Measurements from ENCODE around the gene TTC33.
A peak's percentile ranks its signal among the peaks of the same experiment; 100 is the strongest.

TTC33 gene

GRCh38 chr5:40559306-40559705 lies 196.5 kb downstream of the TTC33 start:
- peaks cover 3% of the 10 kb centered on the region; the same call in 1 of the 2 replicates for H3K27me3 ChIP-seq (ENCODE audit: low read depth)

DNA sequence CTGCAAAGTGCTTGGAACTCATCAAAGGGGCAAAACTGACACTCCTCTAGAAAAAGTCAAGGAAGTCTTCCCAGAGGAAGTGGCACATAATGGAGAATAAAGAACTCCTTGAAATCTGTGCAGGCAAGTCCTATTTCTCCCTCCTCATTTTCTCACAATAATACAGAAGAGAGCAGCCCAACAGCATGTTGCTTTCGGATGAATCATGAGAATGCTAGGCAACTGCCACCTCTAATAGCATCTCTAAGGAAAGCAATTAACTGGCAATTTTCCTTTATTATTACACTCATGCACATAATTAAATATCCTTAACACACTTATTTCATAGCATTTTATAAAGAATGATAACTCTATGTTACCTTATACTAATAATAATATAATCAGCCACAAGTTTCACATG lies 198.3 kb downstream of the TTC33 start:
- in situ Hi-C loops (cut with MboI; ENCODE audit: low sequenced_read_pairs): no loop called here
- H3K27me3 ChIP-seq (ENCODE audit: low read depth): peaks cover 3% of the 10 kb centered on the region; the same call in 1 of the 2 replicates
- DNase-seq (ENCODE audit: low spot score in 2 of 2): no peak

More at GRCh38 chr5:40559306-40559705, 196.5 kb downstream of the TTC33 start:
- H3K4me3 ChIP-seq: no peak overlapping the region
- H3K4me1 ChIP-seq: no peaks in the 10 kb centered on the region
- H3K36me3 ChIP-seq (replicated peaks): no peaks in the 10 kb centered on the region
- in situ Hi-C loops (cut with MboI; ENCODE audit: low sequenced_read_pairs): no loop called here
- no peak for DNase-seq (ENCODE audit: low spot score in 2 of 2)
- H3K9me3 ChIP-seq: no peaks in the 10 kb centered on the region

DNA sequence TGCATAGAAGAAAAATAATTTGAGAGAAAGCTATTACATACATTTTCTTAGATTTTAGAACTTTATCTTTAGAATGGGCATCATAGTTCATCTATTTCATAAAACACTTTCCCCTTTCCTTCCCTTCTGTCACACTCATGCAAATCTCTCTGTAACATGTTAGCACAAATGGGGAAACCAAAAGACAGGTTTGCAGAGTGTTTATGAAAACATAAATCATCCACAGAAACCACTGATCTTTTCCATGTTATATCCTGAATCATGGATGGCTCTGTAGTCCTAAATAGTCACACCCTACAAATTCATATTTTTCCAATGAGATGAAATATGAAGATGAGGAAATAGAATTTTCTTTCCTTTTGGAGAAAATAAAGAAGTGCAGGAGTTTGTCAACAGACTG lies 198.9 kb downstream of the TTC33 start:
- Histone ChIP-seq H3K9me3 (no peaks in the 10 kb centered on the region), H3K36me3 (replicated peaks) (no peaks in the 10 kb centered on the region), H3K4me1 (no peaks in the 10 kb centered on the region), H3K27me3 (ENCODE audit: low read depth) (peaks cover 3% of the 10 kb centered on the region; the same call in 1 of the 2 replicates), H3K4me3 (no peak overlapping the region)
- DNase-seq (ENCODE audit: low spot score in 2 of 2): no peak
- in situ Hi-C loops (cut with MboI; ENCODE audit: low sequenced_read_pairs): no loop called here

More for the DNA sequence above, 198.3 kb downstream of the TTC33 start:
- H3K4me3 ChIP-seq: no peak overlapping the region
- no peaks in the 10 kb centered on the region for H3K4me1 ChIP-seq
- no peaks in the 10 kb centered on the region for H3K9me3 ChIP-seq
- H3K36me3 ChIP-seq (replicated peaks): no peaks in the 10 kb centered on the region

- H3K4me1 ChIP-seq: no peaks in the 10 kb centered on the region
- no peak for DNase-seq (ENCODE audit: low spot score in 2 of 2)
- in situ Hi-C loops (cut with MboI; ENCODE audit: low sequenced_read_pairs): no loop called here
- H3K4me3 ChIP-seq: no peak overlapping the region
- peaks cover 3% of the 10 kb centered on the region; the same call in 1 of the 2 replicates for H3K27me3 ChIP-seq (ENCODE audit: low read depth)
- H3K9me3 ChIP-seq: no peaks in the 10 kb centered on the region
- no peaks in the 10 kb centered on the region for H3K36me3 ChIP-seq (replicated peaks)
Observed at GRCh38 chr5:40555886-40556285, 199.9 kb downstream of the TTC33 start.

DNA sequence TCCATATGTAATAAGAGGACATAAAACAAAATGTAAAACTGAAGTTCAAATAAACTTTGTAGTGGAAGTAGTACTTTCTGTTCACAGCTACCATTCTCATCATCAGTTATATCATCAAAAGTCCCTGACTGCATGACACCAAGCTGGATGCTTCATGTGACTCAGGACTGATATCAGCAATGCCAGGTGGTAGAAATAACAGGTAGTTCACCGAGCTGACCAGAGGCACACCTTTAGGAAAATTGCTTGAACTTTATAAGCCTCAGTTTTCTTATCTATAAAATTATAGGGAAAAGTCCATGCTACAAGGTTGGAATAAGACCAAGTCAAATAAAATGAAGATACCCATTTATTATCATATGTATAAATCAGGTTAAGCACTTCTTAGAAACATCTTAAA lies 200.9 kb downstream of the TTC33 start:
- H3K4me1 ChIP-seq: no peaks in the 10 kb centered on the region
- in situ Hi-C loops (cut with MboI; ENCODE audit: low sequenced_read_pairs): no loop called here
- H3K27me3 ChIP-seq (ENCODE audit: low read depth): peaks cover 3% of the 10 kb centered on the region; the same call in 1 of the 2 replicates
- no peaks in the 10 kb centered on the region for H3K9me3 ChIP-seq
- H3K4me3 ChIP-seq: no peak overlapping the region
- no peak for DNase-seq (ENCODE audit: low spot score in 2 of 2)
- H3K36me3 ChIP-seq (replicated peaks): no peaks in the 10 kb centered on the region

DNA sequence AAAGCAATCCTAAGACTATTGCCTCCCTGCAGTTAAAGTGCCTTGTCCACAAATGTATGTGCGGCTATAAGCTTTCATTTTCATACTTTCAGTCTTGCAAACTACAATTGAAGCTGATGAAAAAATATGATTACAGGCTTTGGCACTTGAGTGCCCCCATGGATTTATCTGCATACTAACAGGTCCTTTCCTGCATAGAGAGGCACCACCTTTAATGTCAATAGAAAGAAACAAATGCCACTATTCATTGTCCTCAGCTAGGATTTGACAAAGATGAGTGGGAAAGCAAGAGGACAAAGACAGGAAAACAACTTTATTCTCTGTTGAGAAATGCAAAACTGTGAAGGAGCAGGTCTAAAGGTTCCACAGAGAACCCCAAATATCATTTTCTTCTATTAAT lies 201.7 kb downstream of the TTC33 start:
- Histone ChIP-seq H3K36me3 (replicated peaks) (no peaks in the 10 kb centered on the region), H3K4me1 (no peaks in the 10 kb centered on the region), H3K9me3 (no peaks in the 10 kb centered on the region), H3K4me3 (no peak overlapping the region), H3K27me3 (ENCODE audit: low read depth) (peaks cover 3% of the 10 kb centered on the region; the same call in 1 of the 2 replicates)
- no peak for DNase-seq (ENCODE audit: low spot score in 2 of 2)
- in situ Hi-C loops (cut with MboI; ENCODE audit: low sequenced_read_pairs): no loop called here

- in situ Hi-C loops (cut with MboI; ENCODE audit: low sequenced_read_pairs): no loop called here
- no peak for DNase-seq (ENCODE audit: low spot score in 2 of 2)
- no peak overlapping the region for H3K4me3 ChIP-seq
- H3K36me3 ChIP-seq (replicated peaks): no peaks in the 10 kb centered on the region
- H3K27me3 ChIP-seq (ENCODE audit: low read depth): peaks cover 3% of the 10 kb centered on the region; the same call in 1 of the 2 replicates
- no peaks in the 10 kb centered on the region for H3K9me3 ChIP-seq
- H3K4me1 ChIP-seq: no peaks in the 10 kb centered on the region
Observed at GRCh38 chr5:40552981-40553380, 202.8 kb downstream of the TTC33 start.

- H3K9me3 ChIP-seq: no peaks in the 10 kb centered on the region
- no peaks in the 10 kb centered on the region for H3K4me1 ChIP-seq
- peaks cover 3% of the 10 kb centered on the region; the same call in 1 of the 2 replicates for H3K27me3 ChIP-seq (ENCODE audit: low read depth)
- DNase-seq (ENCODE audit: low spot score in 2 of 2): no peak
- H3K36me3 ChIP-seq (replicated peaks): no peaks in the 10 kb centered on the region
- in situ Hi-C loops (cut with MboI; ENCODE audit: low sequenced_read_pairs): no loop called here
- H3K4me3 ChIP-seq: no peak overlapping the region
Observed at GRCh38 chr5:40551496-40552491, 204.0 kb downstream of the TTC33 start.

- Histone ChIP-seq H3K4me1 (no peaks in the 10 kb centered on the region), H3K9me3 (no peaks in the 10 kb centered on the region), H3K36me3 (replicated peaks) (no peaks in the 10 kb centered on the region), H3K4me3 (no peak overlapping the region), H3K27me3 (ENCODE audit: low read depth) (no peaks in the 10 kb centered on the region)
- in situ Hi-C loops (cut with MboI; ENCODE audit: low sequenced_read_pairs): no loop called here
- no peak for DNase-seq (ENCODE audit: low spot score in 2 of 2)
Observed at GRCh38 chr5:40550481-40550880, 205.3 kb downstream of the TTC33 start.

- Histone ChIP-seq H3K4me1 (no peaks in the 10 kb centered on the region), H3K27me3 (ENCODE audit: low read depth) (no peaks in the 10 kb centered on the region), H3K9me3 (no peaks in the 10 kb centered on the region), H3K4me3 (no peak overlapping the region), H3K36me3 (replicated peaks) (no peaks in the 10 kb centered on the region)
- in situ Hi-C loops (cut with MboI; ENCODE audit: low sequenced_read_pairs): no loop called here
- DNase-seq (ENCODE audit: low spot score in 2 of 2): no peak
Observed at GRCh38 chr5:40549616-40550015, 206.1 kb downstream of the TTC33 start.

- no peaks in the 10 kb centered on the region for H3K27me3 ChIP-seq (ENCODE audit: low read depth)
- no peaks in the 10 kb centered on the region for H3K36me3 ChIP-seq (replicated peaks)
- no peak overlapping the region for H3K4me3 ChIP-seq
- H3K9me3 ChIP-seq: no peaks in the 10 kb centered on the region
- in situ Hi-C loops (cut with MboI; ENCODE audit: low sequenced_read_pairs): no loop called here
- no peak for DNase-seq (ENCODE audit: low spot score in 2 of 2)
- no peaks in the 10 kb centered on the region for H3K4me1 ChIP-seq
Observed at GRCh38 chr5:40547994-40548575, 207.7 kb downstream of the TTC33 start.

DNA sequence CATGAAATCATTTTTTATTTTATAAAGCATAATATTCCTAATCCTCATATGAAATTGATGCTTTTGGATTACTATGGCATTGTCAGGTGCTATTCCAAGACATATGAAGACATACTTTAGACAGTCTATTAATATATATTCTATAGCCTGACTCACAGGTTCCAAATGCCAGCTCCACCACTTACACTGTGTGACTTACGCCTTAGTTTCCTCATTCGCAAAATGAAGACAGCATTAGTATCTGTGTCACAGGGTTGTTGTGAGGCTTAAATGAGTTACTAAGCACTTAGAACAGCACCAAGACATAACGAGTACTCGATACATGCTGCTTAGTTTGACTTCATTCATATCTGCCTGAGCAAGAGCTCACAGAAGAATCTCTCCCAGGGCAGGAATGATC lies 208.2 kb downstream of the TTC33 start:
- DNase-seq (ENCODE audit: low spot score in 2 of 2): no peak
- Histone ChIP-seq H3K4me3 (no peak overlapping the region), H3K9me3 (no peaks in the 10 kb centered on the region), H3K4me1 (no peaks in the 10 kb centered on the region), H3K36me3 (replicated peaks) (no peaks in the 10 kb centered on the region), H3K27me3 (ENCODE audit: low read depth) (no peaks in the 10 kb centered on the region)
- in situ Hi-C loops (cut with MboI; ENCODE audit: low sequenced_read_pairs): no loop called here

DNA sequence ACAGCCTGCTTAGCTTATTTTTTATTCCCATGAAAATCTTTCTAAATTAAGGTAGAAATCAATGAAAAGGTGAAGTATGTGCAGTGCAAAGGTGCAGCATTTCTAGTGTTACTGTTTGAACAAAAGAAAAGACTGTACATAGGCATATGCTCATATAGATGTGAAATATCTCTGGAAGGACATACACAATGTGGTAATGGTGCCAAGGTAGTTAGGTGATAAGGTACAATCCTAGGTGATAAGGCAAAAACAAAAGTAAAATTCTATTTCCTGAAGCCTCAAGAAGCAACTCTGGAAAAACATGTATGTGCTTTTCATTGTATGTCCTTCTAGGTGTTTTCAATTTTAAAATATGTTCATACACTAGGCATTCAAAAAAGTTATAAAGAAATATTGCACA lies 215.5 kb downstream of the TTC33 start:
- H3K36me3 ChIP-seq (replicated peaks): no peaks in the 10 kb centered on the region
- no peaks in the 10 kb centered on the region for H3K9me3 ChIP-seq
- in situ Hi-C loops (cut with MboI; ENCODE audit: low sequenced_read_pairs): no loop called here

GRCh38 chr5:40524677-40525076 lies 231.1 kb downstream of the TTC33 start:
- H3K4me1 ChIP-seq: peaks cover 7% of the 10 kb centered on the region
- H3K27me3 ChIP-seq (ENCODE audit: low read depth): no peaks in the 10 kb centered on the region
- no peaks in the 10 kb centered on the region; the same call in 1 of the 2 replicates for H3K9me3 ChIP-seq
- no peaks in the 10 kb centered on the region for H3K36me3 ChIP-seq (replicated peaks)
- DNase-seq (ENCODE audit: low spot score in 2 of 2): peak in 1 of 2 experiments; percentile 67
- no peak overlapping the region for H3K4me3 ChIP-seq
- in situ Hi-C loops (cut with MboI; ENCODE audit: low sequenced_read_pairs): no loop called here

More for the DNA sequence above, 215.5 kb downstream of the TTC33 start:
- no peak overlapping the region for H3K4me3 ChIP-seq
- H3K27me3 ChIP-seq (ENCODE audit: low read depth): no peaks in the 10 kb centered on the region
- no peaks in the 10 kb centered on the region for H3K4me1 ChIP-seq
- DNase-seq (ENCODE audit: low spot score in 2 of 2): no peak
